GM19099 (cell line): Measurements from ENCODE around the gene A4GALT.

Source experiments
- POLR2A ChIP-seq: IDR thresholded peaks from 3 replicates; pipeline ENCODE4 v1.6.1; 2011; ENCODE audit warnings: low read depth; ENCODE audit not compliant: insufficient read length; ENCODE audit errors: extremely low read depth

Gene A4GALT

GRCh38 chr22:42693763-42694683, 26.6 kb downstream of the A4GALT start:
- TF ChIP-seq POLR2A = no peak

- no peak for TF ChIP-seq POLR2A
Measured at GRCh38 chr22:42693055-42693762, 27.5 kb downstream of the A4GALT start.

GRCh38 chr22:42692239-42693054, 28.2 kb downstream of the A4GALT start:
- TF ChIP-seq POLR2A = no peak

- TF ChIP-seq POLR2A = no peak
Measured at GRCh38 chr22:42691440-42691839, 29.2 kb downstream of the A4GALT start.

- TF ChIP-seq POLR2A = no peak
Measured at GRCh38 chr22:42688241-42689211, 32.1 kb downstream of the A4GALT start.

GRCh38 chr22:42686756-42687491, 33.7 kb downstream of the A4GALT start:
- no peak for TF ChIP-seq POLR2A

- TF ChIP-seq POLR2A = no peak
Measured at GRCh38 chr22:42685941-42686653, 34.6 kb downstream of the A4GALT start.

- no peak for TF ChIP-seq POLR2A
Measured at GRCh38 chr22:42684462-42685195, 36.0 kb downstream of the A4GALT start.

- TF ChIP-seq POLR2A = no peak
Measured at GRCh38 chr22:42683578-42684283, 36.9 kb downstream of the A4GALT start.

GRCh38 chr22:42682113-42682851, 38.4 kb downstream of the A4GALT start:
- no peak for TF ChIP-seq POLR2A

GRCh38 chr22:42680648-42681047, 40.0 kb downstream of the A4GALT start:
- TF ChIP-seq POLR2A = no peak
